GM19193 (cell line): ENCODE data around the gene PRPF8.
A peak's percentile ranks its signal among the peaks of the same experiment; 100 is the strongest.

Experiments used
- POLR2A ChIP-seq: IDR thresholded peaks from 4 replicates; pipeline ENCODE4 v1.6.1; 2011; ENCODE audit not compliant: insufficient read depth, insufficient read length; ENCODE audit errors: extremely low read depth

The PRPF8 gene

GRCh38 chr17:1684378-1685189 is at the start of gene PRPF8:
PRPF8 (minus strand) TSS chr17:1684867; CDS start chr17:1684571, 296 bp downstream.
- TF ChIP-seq POLR2A, result peak; percentile 90

- TF ChIP-seq POLR2A, result no peak
Observed at GRCh38 chr17:1733759-1734158, 49.1 kb upstream of the PRPF8 start.

- no peak for TF ChIP-seq POLR2A
Observed at GRCh38 chr17:1732833-1733321, 48.2 kb upstream of the PRPF8 start.

GRCh38 chr17:1732241-1732832 is 47.7 kb upstream of the PRPF8 start:
- TF ChIP-seq POLR2A, result no peak

GRCh38 chr17:1731194-1731506 is 46.5 kb upstream of the PRPF8 start:
- TF ChIP-seq POLR2A, result no peak

GRCh38 chr17:1730326-1731193 is 45.9 kb upstream of the PRPF8 start:
- TF ChIP-seq POLR2A, result no peak

GRCh38 chr17:1729966-1730325 is 45.3 kb upstream of the PRPF8 start:
- TF ChIP-seq POLR2A, result no peak

GRCh38 chr17:1727876-1728630 is 43.4 kb upstream of the PRPF8 start:
- no peak for TF ChIP-seq POLR2A

- no peak for TF ChIP-seq POLR2A
Observed at GRCh38 chr17:1727258-1727789, 42.7 kb upstream of the PRPF8 start.

GRCh38 chr17:1726626-1727257 is 42.1 kb upstream of the PRPF8 start:
- TF ChIP-seq POLR2A, result no peak

GRCh38 chr17:1725642-1726511 is 41.2 kb upstream of the PRPF8 start:
- TF ChIP-seq POLR2A, result no peak

- no peak for TF ChIP-seq POLR2A
Observed at GRCh38 chr17:1724869-1725641, 40.4 kb upstream of the PRPF8 start.
